Stimulated activated effector memory CD8-positive, alpha-beta T cell treated with anti-CD3 and anti-CD28 coated beads, Interleukin-12 subunit alpha, Interleukin-12 subunit beta, amount 100 ng/mL, for 72 hours (primary cell): ENCODE results near the gene MTFP1.
A peak's percentile ranks its signal among the peaks of the same experiment; 100 is the strongest.
"Not testable (repeated sequence)": the region's sequence is repeated elsewhere in the genome, so short reads cannot be mapped to it uniquely, and the experiment has no call there.

Experiments
- ATAC-seq: fragments of 150-1000 bp; cut with Tn5 transposase; 2 replicates; pipeline ENCODE4 v1.10.0; 2021
- DNase-seq, 2 donors: peaks; one replicate each; pipeline ENCODE4 v3.0.0; 2021 to 2022; ENCODE audit warnings: low spot score in 2 of 2
- H3K27ac Mint-ChIP-seq: one replicate; pipeline ENCODE4 v1.8.0; 2022; ENCODE audit warnings: mild to moderate bottlenecking, mixed read lengths
- H3K36me3 Mint-ChIP-seq: one replicate; pipeline ENCODE4 v1.8.0; 2022; ENCODE audit warnings: mild to moderate bottlenecking, mixed read lengths
- H3K4me1 Mint-ChIP-seq: one replicate; pipeline ENCODE4 v1.8.0; 2022; ENCODE audit warnings: mixed read lengths
- H3K4me3 Mint-ChIP-seq: one replicate; pipeline ENCODE4 v1.8.0; 2022; ENCODE audit warnings: mild to moderate bottlenecking, mixed read lengths
- H3K9me3 Mint-ChIP-seq: one replicate; pipeline ENCODE4 v1.8.0; 2022; ENCODE audit warnings: mixed read lengths

The MTFP1 gene

GRCh38 chr22:30452861-30453260 lies 27.3 kb downstream of the MTFP1 start:
- H3K27ac Mint-ChIP-seq: no peak overlapping the region
- no peak for ATAC-seq
- no peaks in the 10 kb centered on the region for H3K36me3 Mint-ChIP-seq
- DNase-seq: no peak
- H3K4me1 Mint-ChIP-seq: no peaks in the 10 kb centered on the region
- H3K9me3 Mint-ChIP-seq: no peaks in the 10 kb centered on the region
- H3K4me3 Mint-ChIP-seq: no peak overlapping the region

DNA sequence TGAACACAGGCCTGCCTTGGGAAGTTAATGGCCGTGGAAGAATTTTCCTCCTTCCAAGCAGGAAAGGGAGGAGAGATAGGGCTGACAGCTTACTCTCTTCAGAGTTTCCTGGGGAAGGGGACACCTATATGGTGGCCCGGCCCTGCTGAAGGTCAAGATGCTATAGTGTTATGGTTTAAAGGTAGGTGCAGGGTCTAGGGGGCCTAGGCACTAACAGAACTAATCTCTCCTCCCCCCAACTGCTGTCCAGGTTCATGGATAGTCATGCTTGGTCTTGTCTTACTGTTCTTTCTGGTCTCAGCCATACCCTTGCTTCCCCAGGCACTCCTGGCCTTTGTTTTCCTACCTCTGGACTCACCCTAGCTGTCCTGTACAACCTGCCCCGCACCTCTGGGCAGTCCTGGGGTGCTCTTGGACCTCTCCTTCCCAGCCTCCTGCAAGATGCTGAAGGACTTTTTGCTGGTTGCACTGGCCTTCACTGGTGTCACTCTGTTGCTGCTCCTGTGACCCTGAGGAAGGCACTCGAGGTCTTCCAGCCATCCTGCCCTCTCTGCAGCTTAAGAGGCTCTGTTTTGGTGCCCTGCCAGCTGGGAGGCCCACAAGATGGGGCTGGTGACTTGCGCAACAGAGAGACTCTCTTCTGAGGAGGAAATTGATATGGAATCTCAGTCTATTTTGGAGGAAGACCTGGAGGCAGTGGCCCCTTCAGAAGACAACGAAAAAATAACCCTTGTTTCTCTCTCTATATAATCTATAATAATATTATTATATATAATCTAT lies 28.4 kb downstream of the MTFP1 start:
- H3K9me3 Mint-ChIP-seq: no peaks in the 10 kb centered on the region
- ATAC-seq (peak; percentile 52), DNase-seq (no peak)
- H3K4me1 Mint-ChIP-seq: no peaks in the 10 kb centered on the region
- no peak overlapping the region for H3K27ac Mint-ChIP-seq
- H3K4me3 Mint-ChIP-seq: no peak overlapping the region
- H3K36me3 Mint-ChIP-seq: no peaks in the 10 kb centered on the region

DNA sequence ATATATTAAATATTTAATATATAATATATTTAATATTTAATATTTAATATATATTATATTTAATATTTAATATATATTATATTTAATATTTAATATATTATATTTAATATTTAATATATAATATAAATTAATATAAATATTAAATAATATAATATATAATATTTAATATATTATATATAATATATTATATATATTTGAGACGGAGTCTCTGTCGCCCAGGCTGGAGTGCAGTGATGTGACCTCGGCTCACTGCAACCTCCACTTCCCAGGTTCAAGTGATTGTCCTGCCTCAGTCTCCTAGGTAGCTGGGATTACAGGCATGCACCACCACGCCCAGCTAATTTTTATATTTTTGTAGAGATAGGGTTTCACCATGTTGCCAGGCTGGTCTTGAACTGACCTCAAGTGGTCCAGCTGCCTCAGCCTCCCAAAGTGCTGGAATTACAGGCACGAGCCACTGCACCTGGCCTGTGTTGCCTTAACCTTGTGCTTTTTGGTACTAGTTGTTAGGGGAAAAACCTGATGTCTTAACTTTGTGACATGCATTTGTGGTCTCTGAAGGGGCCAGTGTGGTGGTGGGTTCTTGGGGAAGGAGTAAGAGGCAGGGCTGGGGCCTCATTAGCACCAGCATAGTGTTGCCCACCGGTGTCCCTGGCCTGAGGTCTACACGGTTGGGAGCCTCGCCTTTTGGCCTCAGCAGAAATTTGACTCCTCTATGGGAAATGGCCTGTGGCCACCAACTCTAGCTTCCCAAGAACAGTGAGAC lies 29.7 kb downstream of the MTFP1 start:
- Mint-ChIP-seq H3K4me3 (no peak overlapping the region), H3K9me3 (no peaks in the 10 kb centered on the region), H3K27ac (no peak overlapping the region), H3K4me1 (no peaks in the 10 kb centered on the region), H3K36me3 (no peaks in the 10 kb centered on the region)
- no peak for DNase-seq
- no peak for ATAC-seq

DNA sequence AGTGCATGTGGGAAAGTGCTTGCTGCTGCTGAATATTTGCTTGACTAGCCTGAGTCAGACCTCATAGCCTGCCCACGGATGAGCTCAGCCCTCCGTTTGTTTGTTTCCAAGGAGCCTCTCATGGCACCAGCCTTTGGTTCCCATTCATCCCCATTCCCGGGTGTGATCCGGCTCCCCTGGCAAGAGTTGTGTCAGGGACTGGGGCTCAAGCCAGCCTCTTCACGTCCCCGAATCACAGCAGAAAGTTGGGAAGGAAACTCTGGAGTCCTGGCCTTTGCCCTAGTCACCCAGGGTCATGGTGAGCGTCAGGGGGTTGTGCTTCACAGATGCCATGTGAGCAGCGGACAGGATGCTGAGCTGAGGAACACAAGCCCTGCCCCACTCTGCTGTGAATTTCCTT lies 32.4 kb downstream of the MTFP1 start:
- Mint-ChIP-seq H3K36me3 (no peaks in the 10 kb centered on the region), H3K27ac (no peak overlapping the region), H3K4me3 (no peak overlapping the region), H3K4me1 (no peaks in the 10 kb centered on the region), H3K9me3 (no peaks in the 10 kb centered on the region)
- no peak for DNase-seq
- ATAC-seq: no peak

- H3K9me3 Mint-ChIP-seq: no peaks in the 10 kb centered on the region
- H3K4me3 Mint-ChIP-seq: no peak overlapping the region
- no peaks in the 10 kb centered on the region for H3K36me3 Mint-ChIP-seq
- no peak overlapping the region for H3K27ac Mint-ChIP-seq
- DNase-seq (no peak), ATAC-seq (peak; percentile 67)
- H3K4me1 Mint-ChIP-seq: no peaks in the 10 kb centered on the region
These were observed 33.8 kb downstream of the MTFP1 start for GRCh38 chr22:30459181-30460052.

GRCh38 chr22:30460147-30460546 lies 34.6 kb downstream of the MTFP1 start:
- H3K4me1 Mint-ChIP-seq: no peaks in the 10 kb centered on the region
- no peaks in the 10 kb centered on the region for H3K36me3 Mint-ChIP-seq
- H3K27ac Mint-ChIP-seq: no peak overlapping the region
- ATAC-seq (no peak), DNase-seq (no peak)
- H3K4me3 Mint-ChIP-seq: no peak overlapping the region
- H3K9me3 Mint-ChIP-seq: no peaks in the 10 kb centered on the region

DNA sequence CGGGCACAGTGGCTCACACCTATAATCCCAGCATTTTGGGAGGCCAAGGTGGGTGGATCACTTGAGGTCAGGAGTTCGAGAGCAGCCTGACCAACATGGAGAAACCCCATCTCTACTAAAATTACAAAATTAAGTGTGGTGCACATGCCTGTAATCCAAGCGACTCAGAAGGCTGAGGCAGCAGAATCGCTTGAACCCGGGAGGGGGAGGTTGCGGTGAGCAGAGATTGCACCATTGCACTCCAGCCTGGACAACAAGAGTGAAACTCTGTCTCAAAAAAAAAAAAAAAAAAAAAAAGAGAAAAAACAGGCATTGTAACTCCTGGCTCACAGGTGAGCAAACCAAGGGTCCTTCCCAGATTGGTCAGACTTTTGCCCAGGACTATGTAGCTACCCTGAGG lies 35.0 kb downstream of the MTFP1 start:
- not testable (repeated sequence) for H3K9me3 Mint-ChIP-seq, H3K4me3 Mint-ChIP-seq, H3K36me3 Mint-ChIP-seq, DNase-seq, H3K27ac Mint-ChIP-seq, H3K4me1 Mint-ChIP-seq, ATAC-seq

GRCh38 chr22:30469165-30469564 lies 43.6 kb downstream of the MTFP1 start:
- Mint-ChIP-seq H3K27ac (no peak overlapping the region), H3K4me1 (peaks cover 14% of the 10 kb centered on the region), H3K36me3 (no peaks in the 10 kb centered on the region), H3K4me3 (no peak overlapping the region), H3K9me3 (no peaks in the 10 kb centered on the region)
- no peak for ATAC-seq
- DNase-seq: no peak

DNA sequence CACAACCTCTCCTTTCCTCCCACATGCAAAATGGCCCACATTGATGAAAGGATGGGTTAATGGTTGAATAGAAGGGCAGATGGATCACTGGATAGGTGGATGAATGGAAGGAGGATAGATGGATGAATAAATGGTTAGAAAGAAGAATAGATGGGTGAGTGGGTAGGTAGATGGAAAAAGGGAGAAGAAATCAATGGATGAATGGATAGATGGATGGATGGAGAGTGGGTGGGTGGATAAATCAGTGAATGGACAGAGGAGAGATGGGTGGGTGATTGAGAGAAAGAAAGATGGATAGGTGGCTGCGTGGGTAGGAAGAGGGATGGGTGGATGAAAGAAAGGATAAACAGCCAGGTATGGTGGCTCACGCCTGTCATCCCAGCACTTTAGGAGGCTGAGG lies 45.1 kb downstream of the MTFP1 start:
- ATAC-seq: no peak
- Mint-ChIP-seq H3K9me3 (no peaks in the 10 kb centered on the region), H3K4me1 (peaks cover 14% of the 10 kb centered on the region), H3K4me3 (no peak overlapping the region), H3K27ac (peak overlapping the region; percentile 36), H3K36me3 (no peaks in the 10 kb centered on the region)
- no peak for DNase-seq

GRCh38 chr22:30471616-30472318 lies 46.2 kb downstream of the MTFP1 start, which contains the start of gene SEC14L3:
Gene SEC14L3, minus strand, starts transcription at chr22:30472017. Its CDS starts 59 bp downstream, at chr22:30471958.
- no peak for ATAC-seq
- no peak within 1 kb of the TSS for H3K4me3 Mint-ChIP-seq
- H3K36me3 Mint-ChIP-seq: no peaks in the 10 kb centered on the region
- no peak within 1 kb of the TSS for H3K27ac Mint-ChIP-seq
- no peak for DNase-seq
- peaks cover 14% of the 10 kb centered on the region for H3K4me1 Mint-ChIP-seq
- H3K9me3 Mint-ChIP-seq: no peaks in the 10 kb centered on the region

GRCh38 chr22:30472994-30473720 lies 47.6 kb downstream of the MTFP1 start:
- H3K36me3 Mint-ChIP-seq: no peaks in the 10 kb centered on the region
- peak overlapping the region; percentile 48 for H3K27ac Mint-ChIP-seq
- no peak for DNase-seq

GRCh38 chr22:30474121-30474520 lies 48.6 kb downstream of the MTFP1 start:
- ATAC-seq (no peak), DNase-seq (no peak)
- no peaks in the 10 kb centered on the region for H3K9me3 Mint-ChIP-seq
- no peak overlapping the region for H3K4me3 Mint-ChIP-seq
- no peaks in the 10 kb centered on the region for H3K36me3 Mint-ChIP-seq
- peaks cover 14% of the 10 kb centered on the region for H3K4me1 Mint-ChIP-seq
- H3K27ac Mint-ChIP-seq: no peak overlapping the region

More at GRCh38 chr22:30472994-30473720, 47.6 kb downstream of the MTFP1 start:
- ATAC-seq: no peak
- Mint-ChIP-seq H3K4me1 (peaks cover 14% of the 10 kb centered on the region), H3K4me3 (no peak overlapping the region), H3K9me3 (no peaks in the 10 kb centered on the region)

DNA sequence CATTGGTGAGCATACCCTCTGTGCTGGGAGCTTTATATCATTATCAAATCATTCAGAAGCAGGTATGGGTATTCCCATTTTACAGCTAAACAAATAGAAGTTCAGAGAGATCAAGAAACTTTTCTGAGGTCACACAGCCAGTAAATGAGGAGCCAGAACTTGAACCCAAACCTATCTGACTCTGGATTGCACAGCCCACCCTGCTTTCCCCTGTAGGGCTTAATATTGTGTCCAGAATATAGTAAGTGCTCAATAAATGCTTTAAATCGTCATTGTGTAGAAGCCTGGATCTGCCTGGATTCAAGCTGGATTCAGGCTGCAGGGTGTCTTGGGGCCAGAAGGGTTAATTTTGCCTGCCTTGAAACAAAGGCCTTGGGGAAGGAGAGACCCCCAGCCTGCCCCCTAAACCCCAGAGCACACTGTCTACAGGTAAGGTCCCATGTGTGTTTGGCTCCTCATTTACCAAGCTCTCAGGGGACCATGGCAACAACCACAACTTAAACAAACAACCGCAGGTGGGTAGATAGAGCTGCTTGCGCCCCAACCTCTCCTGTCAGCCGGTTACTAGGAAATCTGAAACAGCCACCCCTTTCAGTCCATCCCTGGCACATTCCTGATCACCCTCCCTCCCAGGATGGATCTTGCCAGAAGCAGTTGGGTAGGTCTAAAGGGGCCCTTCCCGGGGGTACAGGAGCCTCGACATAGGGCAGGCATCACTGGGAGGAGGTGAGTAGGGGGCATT lies 49.3 kb downstream of the MTFP1 start:
- peak; percentile 66 for ATAC-seq
- DNase-seq: no peak
- no peak overlapping the region for H3K27ac Mint-ChIP-seq

More for the DNA sequence above, 49.3 kb downstream of the MTFP1 start:
- H3K4me3 Mint-ChIP-seq: no peak overlapping the region
- no peaks in the 10 kb centered on the region for H3K36me3 Mint-ChIP-seq
- no peaks in the 10 kb centered on the region for H3K9me3 Mint-ChIP-seq
- H3K4me1 Mint-ChIP-seq: peaks cover 14% of the 10 kb centered on the region
